Measurements from ENCODE around the gene FIG4.
"Not testable (repeated sequence)": the region's sequence is repeated elsewhere in the genome, so short reads cannot be mapped to it uniquely, and the experiment has no call there.

The FIG4 gene

GRCh38 chr6:109854541-109855308 is 163.6 kb downstream of the FIG4 start:
- CTCF ChIA-PET: no interaction called here
- TF ChIP-seq FOXA1 (IDR thresholded peaks at IDR 0.05) (no peak), FOXK2 (IDR thresholded peaks at IDR 0.05) (no peak), TARDBP (IDR thresholded peaks at IDR 0.05) (no peak), ZNF384 (IDR thresholded peaks at IDR 0.05) (no peak), PKNOX1 (IDR thresholded peaks at IDR 0.05) (no peak), SUZ12 (IDR thresholded peaks at IDR 0.05) (no peak), CTBP1 (IDR thresholded peaks at IDR 0.05; ENCODE audit: borderline replicate concordance) (no peak)
- DNase-seq (ENCODE audit: extremely low spot score): no peak
- POLR2A ChIA-PET: no interaction called here

- CTCF ChIA-PET; POLR2A ChIA-PET; DNase-seq (ENCODE audit: extremely low spot score): not testable (repeated sequence)
Observed at GRCh38 chr6:109855476-109856040, 164.5 kb downstream of the FIG4 start.

GRCh38 chr6:109861946-109862345 is 170.8 kb downstream of the FIG4 start:
- POLR2A ChIA-PET: no interaction called here
- CTCF ChIA-PET: no interaction called here
- DNase-seq (ENCODE audit: extremely low spot score): no peak
- TF ChIP-seq FOXM1 (IDR thresholded peaks at IDR 0.05; ENCODE audit: borderline replicate concordance): no peak
- TF ChIP-seq NFRKB (IDR thresholded peaks at IDR 0.05): no peak
- TF ChIP-seq HDGF (IDR thresholded peaks at IDR 0.05; ENCODE audit: borderline replicate concordance): no peak
- no peak for TF ChIP-seq SP1 (IDR thresholded peaks at IDR 0.05)
- TF ChIP-seq L3MBTL2 (conservative IDR thresholded peaks at IDR 0.05): no peak
- no peak for TF ChIP-seq PKNOX1 (IDR thresholded peaks at IDR 0.05)
- TF ChIP-seq FOXK2 (IDR thresholded peaks at IDR 0.05): no peak
- no peak for TF ChIP-seq ZNF384 (IDR thresholded peaks at IDR 0.05)
- TF ChIP-seq ELF4 (IDR thresholded peaks at IDR 0.05): no peak

GRCh38 chr6:109864050-109864449 is 173.0 kb downstream of the FIG4 start:
- TF ChIP-seq PKNOX1 (IDR thresholded peaks at IDR 0.05) (no peak), L3MBTL2 (conservative IDR thresholded peaks at IDR 0.05) (no peak), TARDBP (IDR thresholded peaks at IDR 0.05) (no peak), SP1 (IDR thresholded peaks at IDR 0.05) (no peak), FOXK2 (IDR thresholded peaks at IDR 0.05) (no peak), ARNT (IDR thresholded peaks at IDR 0.05) (no peak), FOXM1 (IDR thresholded peaks at IDR 0.05; ENCODE audit: borderline replicate concordance) (no peak), ZNF384 (IDR thresholded peaks at IDR 0.05) (no peak), FOXA1 (IDR thresholded peaks at IDR 0.05) (no peak), SUZ12 (IDR thresholded peaks at IDR 0.05) (no peak)
- CTCF ChIA-PET: no interaction called here
- POLR2A ChIA-PET: no interaction called here
- DNase-seq (ENCODE audit: extremely low spot score): no peak

GRCh38 chr6:109865968-109866367 is 174.9 kb downstream of the FIG4 start:
- CTCF ChIA-PET: no interaction called here

More at GRCh38 chr6:109865968-109866367, 174.9 kb downstream of the FIG4 start:
- TF ChIP-seq SP1 (IDR thresholded peaks at IDR 0.05) (no peak), BHLHE40 (IDR thresholded peaks at IDR 0.05; ENCODE audit: borderline replicate concordance) (no peak), SUZ12 (IDR thresholded peaks at IDR 0.05) (no peak), TARDBP (IDR thresholded peaks at IDR 0.05) (no peak), FOXK2 (IDR thresholded peaks at IDR 0.05) (no peak), NFRKB (IDR thresholded peaks at IDR 0.05) (no peak), HDGF (IDR thresholded peaks at IDR 0.05; ENCODE audit: borderline replicate concordance) (no peak), LEF1 (IDR thresholded peaks at IDR 0.05; ENCODE audit: borderline replicate concordance) (no peak), FOXA1 (IDR thresholded peaks at IDR 0.05) (no peak), ELF4 (IDR thresholded peaks at IDR 0.05) (no peak), L3MBTL2 (conservative IDR thresholded peaks at IDR 0.05) (no peak), FOXM1 (IDR thresholded peaks at IDR 0.05; ENCODE audit: borderline replicate concordance) (no peak), CTBP1 (IDR thresholded peaks at IDR 0.05; ENCODE audit: borderline replicate concordance) (no peak), ZNF384 (IDR thresholded peaks at IDR 0.05) (no peak), ARNT (IDR thresholded peaks at IDR 0.05) (no peak), PKNOX1 (IDR thresholded peaks at IDR 0.05) (no peak)
- no peak for DNase-seq (ENCODE audit: extremely low spot score)
- POLR2A ChIA-PET: no interaction called here
